ENCODE data around the gene ATG101.

GRCh38 chr12:52041695-52042123, 28.1 kb upstream of the ATG101 start:
- TF ChIP-seq CTCF (IDR thresholded peaks at IDR 0.05 in 4 of 5, conservative IDR thresholded peaks at IDR 0.05 in 1 of 5) (no peak), POLR2A (IDR thresholded peaks at IDR 0.05) (no peak)
